H1 (cell line): Measurements from ENCODE around the gene ZNF134. TPM values are rescaled to one million over a fixed set of nuclear protein-coding genes. Genes with fewer than 3 reads are reported as not detected.

Experiments used
- CTCF ChIA-PET: fragments of 300-600 bp; sonication (Branson Sonifier 250); formaldehyde crosslinking; loops from one replicate; lab custom pipeline; 2021; ENCODE audit not compliant: partially characterized antibody; lab: Charles Lee
- POLR2A ChIA-PET: fragments of 300-600 bp; sonication (Branson Sonifier 250); formaldehyde crosslinking; loops from one replicate; lab custom pipeline; 2021; ENCODE audit warnings: inconsistent platforms; ENCODE audit not compliant: partially characterized antibody; lab: Charles Lee
- DNase-seq, 2 experiments: peaks; one replicate each; pipeline versions ENCODE4 v3.0.0 to v3.0.0-alpha.2; 2010 to 2022; ENCODE audit warnings: low spot score in 2 of 2, low read depth in 1 of 2, mixed read lengths in 1 of 2
- FAIRE-seq: peaks from 2 replicates; lab custom pipeline; 2011; peaks lifted over from hg19 to GRCh38; lab: Jason Lieb, UNC
- H2AFZ ChIP-seq: 2 replicates; pipeline ENCODE4 v1.8.1; 2012; ENCODE audit warnings: low read length, inconsistent platforms
- H2AK5ac ChIP-seq: 2 replicates; pipeline ENCODE4 v1.6.1; 2013; ENCODE audit warnings: low read depth, low read length
- H2BK120ac ChIP-seq: replicated peaks from 2 replicates; pipeline ENCODE3; 2013; ENCODE audit warnings: low read depth, low read length, inconsistent platforms
- H2BK12ac ChIP-seq: 2 replicates; pipeline ENCODE4 v1.6.1; 2013; ENCODE audit warnings: low read depth, low read length
- H2BK15ac ChIP-seq: 2 replicates; pipeline ENCODE4 v1.6.1; 2013; ENCODE audit warnings: low read length
- H2BK20ac ChIP-seq: 2 replicates; pipeline ENCODE4 v1.6.1; 2013; ENCODE audit warnings: low read length
- H2BK5ac ChIP-seq: 2 replicates; pipeline ENCODE4 v1.6.1; 2013; ENCODE audit warnings: low read depth, low read length
- H3K14ac ChIP-seq: 2 replicates; pipeline ENCODE4 v1.6.1; 2013; ENCODE audit warnings: inconsistent platforms; ENCODE audit not compliant: insufficient read length
- H3K18ac ChIP-seq: 2 replicates; pipeline ENCODE4 v1.6.1; 2013; ENCODE audit warnings: low read length; ENCODE audit errors: extremely low read depth
- H3K23ac ChIP-seq: 2 replicates; pipeline ENCODE4 v1.6.1; 2013; ENCODE audit warnings: inconsistent platforms; ENCODE audit not compliant: insufficient read length
- H3K23me2 ChIP-seq: 2 replicates; pipeline ENCODE4 v1.6.1; 2013; ENCODE audit warnings: low read depth, low read length
- H3K27ac ChIP-seq: 2 replicates; pipeline ENCODE4 v1.6.1; 2011; ENCODE audit warnings: low read depth, low read length, inconsistent platforms
- H3K27me3 ChIP-seq, 4 experiments: replicated peaks in 1 of 4; 1 replicate in 1 of 4; 2 replicates in 3 of 4; pipeline versions ENCODE4 v1.6.1 to v1.8.1; 2011 to 2013; ENCODE audit warnings: low read length in 3 of 4, mild to moderate bottlenecking in 3 of 4, inconsistent platforms in 2 of 4, mixed read lengths in 2 of 4, moderate library complexity in 1 of 4; ENCODE audit not compliant: control insufficient read depth in 3 of 4, insufficient read depth in 3 of 4; ENCODE audit errors: extremely low read depth in 1 of 4
- H3K36me3 ChIP-seq, 4 experiments: 2 replicates each; pipeline versions ENCODE4 v1.6.1 to v1.8.1; 2011 to 2013; ENCODE audit warnings: mild to moderate bottlenecking in 4 of 4, low read length in 3 of 4, moderate library complexity in 2 of 4, control low read depth in 1 of 4, inconsistent platforms in 1 of 4; ENCODE audit not compliant: insufficient read depth in 4 of 4, control insufficient read depth in 2 of 4
- H3K4ac ChIP-seq: replicated peaks from 2 replicates; pipeline ENCODE3; 2013; ENCODE audit warnings: low read length, low read depth, mixed read lengths, inconsistent platforms; ENCODE audit not compliant: insufficient read length
- H3K4me1 ChIP-seq, 4 experiments: replicated peaks in 1 of 4; 1 replicate in 1 of 4; 2 replicates in 3 of 4; pipeline versions ENCODE4 v1.6.1 to v1.8.1; 2011 to 2013; ENCODE audit warnings: low read length in 3 of 4, inconsistent platforms in 2 of 4, mixed read lengths in 1 of 4; ENCODE audit not compliant: insufficient read depth in 4 of 4, control insufficient read depth in 3 of 4
- H3K4me2 ChIP-seq, 2 experiments: 2 replicates each; pipeline versions ENCODE4 v1.6.1 to v1.8.1; 2011 to 2013; ENCODE audit warnings: low read depth in 2 of 2, low read length in 2 of 2, control low read depth in 1 of 2, inconsistent platforms in 1 of 2, mild to moderate bottlenecking in 1 of 2; ENCODE audit not compliant: insufficient read depth in 1 of 2
- H3K4me3 ChIP-seq, 4 experiments: fragments of 200-600, 300-600 bp in 1 of 4; sonication (generic), shearing (Covaris generic), sonication (Bioruptor Twin) in 1 of 4; 2 replicates each; pipeline versions ENCODE4 v1.5.1 to v1.8.1; 2011 to 2016; ENCODE audit warnings: low read length in 4 of 4, low read depth in 3 of 4, control low read depth in 2 of 4, inconsistent platforms in 2 of 4, mild to moderate bottlenecking in 2 of 4, mixed read lengths in 1 of 4, moderate library complexity in 1 of 4; ENCODE audit not compliant: insufficient read depth in 2 of 4; ENCODE audit errors: extremely low read depth in 1 of 4
- H3K56ac ChIP-seq: replicated peaks from 2 replicates; pipeline ENCODE3; 2013; ENCODE audit warnings: low read depth, mild to moderate bottlenecking, mixed read lengths, low read length, inconsistent platforms; ENCODE audit not compliant: insufficient read length
- H3K79me1 ChIP-seq: 2 replicates; pipeline ENCODE4 v1.6.1; 2013; ENCODE audit warnings: low read depth, low read length, control low read depth
- H3K79me2 ChIP-seq, 2 experiments: 2 replicates each; pipeline versions ENCODE4 v1.6.1 to v1.8.1; 2012 to 2013; ENCODE audit warnings: low read length in 2 of 2, mild to moderate bottlenecking in 2 of 2, inconsistent platforms in 1 of 2; ENCODE audit not compliant: insufficient read depth in 2 of 2, control insufficient read depth in 1 of 2
- H3K9ac ChIP-seq, 4 experiments: replicated peaks in 1 of 4; 1 replicate in 1 of 4; 2 replicates in 3 of 4; pipeline versions ENCODE4 v1.6.1 to v1.8.1; 2011 to 2013; ENCODE audit warnings: low read depth in 3 of 4, low read length in 3 of 4, control low read depth in 2 of 4, mild to moderate bottlenecking in 2 of 4, moderate library complexity in 2 of 4, inconsistent platforms in 1 of 4; ENCODE audit errors: extremely low read depth in 1 of 4
- H3K9me3 ChIP-seq, 2 experiments: 2 replicates each; pipeline versions ENCODE4 v1.6.1 to v1.8.1; 2012 to 2013; ENCODE audit warnings: mild to moderate bottlenecking in 2 of 2, moderate library complexity in 2 of 2, control low read depth in 1 of 2, inconsistent platforms in 1 of 2, low read depth in 1 of 2, low read length in 1 of 2, mixed read lengths in 1 of 2; ENCODE audit not compliant: insufficient read depth in 2 of 2
- H4K20me1 ChIP-seq, 2 experiments: replicated peaks in 1 of 2; 2 replicates each; pipeline versions ENCODE3 to v1.8.1; 2011 to 2013; ENCODE audit warnings: inconsistent platforms in 2 of 2, low read length in 2 of 2, mild to moderate bottlenecking in 1 of 2; ENCODE audit not compliant: insufficient read depth in 2 of 2, control insufficient read depth in 1 of 2
- H4K5ac ChIP-seq: 2 replicates; pipeline ENCODE4 v1.6.1; 2013; ENCODE audit warnings: low read length, low read depth, mixed read lengths, inconsistent platforms; ENCODE audit not compliant: insufficient read length
- H4K8ac ChIP-seq: 2 replicates; pipeline ENCODE4 v1.8.0; 2013; ENCODE audit warnings: mild to moderate bottlenecking, moderate library complexity, low read length, inconsistent platforms; ENCODE audit not compliant: insufficient read depth; ENCODE audit errors: extremely low read depth
- H4K91ac ChIP-seq: replicated peaks from 2 replicates; pipeline ENCODE3; 2013; ENCODE audit warnings: low read length, mixed read lengths, inconsistent platforms; ENCODE audit not compliant: insufficient read length
- CHD2 ChIP-seq: IDR thresholded peaks from 2 replicates; pipeline ENCODE4 v1.6.1; 2012; ENCODE audit warnings: low read length, improper control_type of control experiment
- CREB1 ChIP-seq: IDR thresholded peaks from 2 replicates; pipeline ENCODE4 v1.6.1; 2012; ENCODE audit warnings: inconsistent platforms
- EZH2 ChIP-seq: fragments of 200-600 bp; sonication (generic); IDR thresholded peaks from 2 replicates; pipeline ENCODE4 v1.7.1; 2012; ENCODE audit warnings: low read depth, mild to moderate bottlenecking, moderate library complexity, low read length, inconsistent platforms; ENCODE audit not compliant: severe bottlenecking
- GABPA ChIP-seq: IDR thresholded peaks from 2 replicates; pipeline ENCODE4 v1.6.1; 2011; ENCODE audit warnings: mild to moderate bottlenecking, low read length, moderate library complexity, borderline replicate concordance; ENCODE audit not compliant: insufficient read depth
- KDM5A ChIP-seq: fragments of 200-600 bp; IDR thresholded peaks from 2 replicates; pipeline ENCODE4 v1.7.1; 2012; ENCODE audit warnings: mild to moderate bottlenecking, low read length, inconsistent platforms, mixed read lengths
- NANOG ChIP-seq: IDR thresholded peaks from 2 replicates; pipeline ENCODE4 v1.6.1; 2011; ENCODE audit warnings: low read length, low read depth, mild to moderate bottlenecking, inconsistent platforms; ENCODE audit not compliant: insufficient read depth, poor library complexity, severe bottlenecking
- POU5F1 ChIP-seq: IDR thresholded peaks from 2 replicates; pipeline ENCODE4 v1.6.1; 2011; ENCODE audit warnings: low read depth, mild to moderate bottlenecking, low read length, moderate library complexity
- RAD21 ChIP-seq, 2 experiments: IDR thresholded peaks in 1 of 2; conservative IDR thresholded peaks in 1 of 2; 2 replicates each; pipeline ENCODE4 v1.6.1; 2011; ENCODE audit warnings: low read depth in 2 of 2, low read length in 2 of 2, improper control_type of control experiment in 1 of 2, inconsistent platforms in 1 of 2, mild to moderate bottlenecking in 1 of 2, moderate library complexity in 1 of 2
- SP4 ChIP-seq: IDR thresholded peaks from 2 replicates; pipeline ENCODE4 v1.6.1; 2012; ENCODE audit warnings: low read length, inconsistent platforms
- WGBS, 2 experiments: shearing (Covaris generic) in 1 of 2; methylation state at CpG; one replicate each; pipeline versions ENCODE4 v1.1.6 to v1.1.7; 2013 to 2015; ENCODE audit warnings: low lambda C conversion rate in 2 of 2, mixed read lengths in 2 of 2, inconsistent platforms in 1 of 2, low coverage in 1 of 2, missing lambda C conversion rate in 1 of 2; ENCODE audit not compliant: insufficient replicate concordance in 2 of 2, insufficient coverage in 1 of 2, insufficient read length in 1 of 2; ENCODE audit errors: extremely low coverage in 1 of 2, missing lambda C conversion rate in 1 of 2; 5-methylcytosine and 5-hydroxymethylcytosine counted together
- polyA plus RNA-seq, 7 experiments: library from polyadenylated mRNA; depleted of rRNA in 3 of 7; stranded (reverse) in 5 of 7; unstranded in 2 of 7; fragments of >200 nt in 5 of 7; fragments of 200-250 nt in 2 of 7; gene quantifications; 1 replicate in 5 of 7; 2 replicates in 1 of 7; 4 replicates in 1 of 7; pipeline versions ENCODE4 v1.2.1 to v1.2.3, GENCODE V29; 2011 to 2013; ENCODE audit warnings: missing spikeins in 2 of 7, mixed read lengths in 2 of 7
- total RNA-seq: library from RNA; stranded (reverse); fragmentation: NEBNext Ultra II Directional; extraction: Animal tissue kit (Norgen Biotek cat#: 25700); gene quantifications from 2 replicates; pipeline ENCODE4 v1.2.1, GENCODE V29; 2021
- TF ChIP-seq, protein P1 (sequence below): IDR thresholded peaks from 2 replicates; pipeline ENCODE4 v1.6.1; 2012; ENCODE audit warnings: inconsistent platforms

Gene ZNF134
- total and polyA plus RNA-seq, 2 of the 8 experiments (the other 6 are each of a cell fraction or from before 2014, with no cell fraction given) = 16.6 to 54.6 TPM

DNA sequence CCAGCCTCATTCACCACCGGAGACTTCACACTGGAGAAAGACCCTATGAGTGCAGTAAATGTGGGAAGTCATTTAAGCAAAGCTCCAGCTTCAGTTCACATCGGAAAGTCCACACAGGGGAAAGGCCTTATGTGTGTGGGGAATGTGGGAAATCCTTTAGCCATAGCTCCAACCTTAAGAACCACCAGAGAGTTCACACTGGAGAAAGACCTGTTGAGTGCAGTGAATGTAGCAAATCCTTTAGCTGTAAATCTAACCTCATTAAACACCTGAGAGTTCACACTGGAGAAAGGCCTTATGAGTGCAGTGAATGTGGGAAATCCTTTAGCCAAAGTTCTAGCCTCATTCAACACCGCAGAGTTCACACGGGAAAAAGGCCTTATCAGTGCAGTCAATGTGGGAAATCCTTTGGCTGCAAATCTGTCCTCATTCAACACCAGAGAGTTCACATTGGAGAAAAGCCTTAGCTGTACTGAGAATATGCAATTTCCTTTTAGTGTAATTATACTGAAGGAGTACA is 27.7 kb downstream of the ZNF134 start:
- Histone ChIP-seq H4K5ac (no peak overlapping the region), H3K4me2 (no peak overlapping the region), H3K79me2 (no peaks in the 10 kb centered on the region), H3K4me3 (no peak overlapping the region), H2BK5ac (no peak overlapping the region), H4K8ac (no peak overlapping the region), H3K27me3 (peaks cover 0 to 2% (median 0%) of the 10 kb centered on the region in 4 experiments; a peak in 1 of 7 replicates), H3K14ac (no peak overlapping the region), H3K23ac (no peak overlapping the region), H2AK5ac (no peak overlapping the region), H2BK15ac (no peak overlapping the region), H3K27ac (no peak overlapping the region), H3K79me1 (no peaks in the 10 kb centered on the region), H3K18ac (no peak overlapping the region), H4K91ac (no peak overlapping the region), H4K20me1 (no peaks in the 10 kb centered on the region), H3K36me3 (peaks cover 10 to 43% (median 27%) of the 10 kb centered on the region in 4 experiments; a peak in 7 of 8 replicates), H2AFZ (no peak overlapping the region), H3K9ac (no peak overlapping the region), H3K9me3 (peaks cover 15 to 17% of the 10 kb centered on the region in 2 experiments), H3K4me1 (no peaks in the 10 kb centered on the region), H2BK20ac (no peak overlapping the region), H3K4ac (no peak overlapping the region), H3K23me2 (no peaks in the 10 kb centered on the region), H2BK12ac (no peak overlapping the region), H2BK120ac (no peak overlapping the region), H3K56ac (no peak overlapping the region)
- CTCF ChIA-PET = interaction anchor here (0.5 to 0.6 kb wide), 4 partner anchors 17 to 177 kb away, joined by 3 to 4 read pairs (median 3); no protein-coding TSS in a partner anchor
- 99% methylated on average over 4 of the region's 4 CpGs; no CpG with 5 or more reads in 1 of the 2 experiments for WGBS, 2 experiments
- POLR2A ChIA-PET = interaction anchor here (1.2 to 1.3 kb wide), 2 partner anchors 9 to 40 kb away, joined by 3 read pairs; partner anchors contain the start of genes ZNF211 and ZNF551
- TF ChIP-seq NANOG (no peak), CREB1 (no peak), CHD2 (no peak), EZH2 (no peak), GABPA (no peak), KDM5A (no peak), RAD21 (IDR thresholded peaks at IDR 0.05 in 1 of 2, conservative IDR thresholded peaks at IDR 0.05 in 1 of 2; ENCODE audit: low read depth in 2 of 2, low read length in 2 of 2) (no peak), SP4 (no peak), POU5F1 (no peak)
- TF ChIP-seq, protein P1, sequence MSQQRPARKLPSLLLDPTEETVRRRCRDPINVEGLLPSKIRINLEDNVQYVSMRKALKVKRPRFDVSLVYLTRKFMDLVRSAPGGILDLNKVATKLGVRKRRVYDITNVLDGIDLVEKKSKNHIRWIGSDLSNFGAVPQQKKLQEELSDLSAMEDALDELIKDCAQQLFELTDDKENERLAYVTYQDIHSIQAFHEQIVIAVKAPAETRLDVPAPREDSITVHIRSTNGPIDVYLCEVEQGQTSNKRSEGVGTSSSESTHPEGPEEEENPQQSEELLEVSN = no peak
- FAIRE-seq (no peak), DNase-seq (peak in 1 of 2 experiments; percentile 2)
